Tibial nerve (tissue), 4 donors: ENCODE data around the gene MROH7. TPM values are rescaled to one million over a fixed set of nuclear protein-coding genes. Genes with fewer than 3 reads are reported as not detected.

Experiments used
- DNase-seq, 2 donors: peaks; one replicate each; pipeline ENCODE4 v3.0.0-alpha.2; 2019; ENCODE audit warnings: low spot score in 2 of 2
- H3K27ac ChIP-seq, 4 donors: fragments of 200-600 bp; sonication (generic) in 3 of 4; one replicate each; pipeline ENCODE4 v1.5.1; 2017 to 2019; ENCODE audit warnings: mild to moderate bottlenecking in 1 of 4
- H3K27me3 ChIP-seq, 2 donors: fragments of 200-600 bp; sonication (generic) in 1 of 2; one replicate each; pipeline versions ENCODE4 v1.5.1 to v1.6.0; 2017 to 2019
- H3K36me3 ChIP-seq, 3 donors: fragments of 200-600 bp; sonication (generic); one replicate each; pipeline ENCODE4 v1.5.1; 2018 to 2019
- H3K4me1 ChIP-seq, 4 donors: fragments of 200-600 bp; sonication (generic) in 3 of 4; one replicate each; pipeline ENCODE4 v1.5.1; 2017 to 2019
- H3K4me3 ChIP-seq, 4 donors: fragments of 200-600 bp; sonication (generic) in 3 of 4; one replicate each; pipeline ENCODE4 v1.5.1; 2017 to 2019; ENCODE audit warnings: mild to moderate bottlenecking in 1 of 4, moderate library complexity in 1 of 4
- H3K9me3 ChIP-seq, 4 donors: fragments of 200-600 bp; sonication (generic) in 3 of 4; one replicate each; pipeline ENCODE4 v1.5.1; 2017 to 2019
- EP300 ChIP-seq, 2 donors: sonication (generic); formaldehyde crosslinking; IDR thresholded peaks; one replicate each; pipeline ENCODE4 v1.6.1; 2017; ENCODE audit warnings: antibody characterized with exemption in 2 of 2, mild to moderate bottlenecking in 1 of 2
- POLR2A ChIP-seq, 2 donors: fragments of 450-650 bp; IDR thresholded peaks; one replicate each; pipeline ENCODE4 v1.6.1; 2017; ENCODE audit warnings: antibody characterized with exemption in 2 of 2, mild to moderate bottlenecking in 2 of 2, moderate library complexity in 2 of 2
- WGBS, 2 donors: methylation state at CpG; one replicate each; pipeline ENCODE4 v1.1.5; 2018; 5-methylcytosine and 5-hydroxymethylcytosine counted together
- total RNA-seq, 4 donors: library from RNA; depleted of rRNA; stranded (reverse); fragments of >200 nt; gene quantifications; one replicate each; pipeline ENCODE4 v1.1.0, GENCODE V29; 2016
- TF ChIP-seq, protein P1 (sequence below), 5 experiments: fragments of 200-600 bp in 3 of 5; fragments of 450-650 bp in 2 of 5; sonication (generic) in 3 of 5; IDR thresholded peaks; one replicate each; pipeline ENCODE4 v1.5.1; 2016 to 2019; ENCODE audit warnings: antibody characterized with exemption in 5 of 5, mild to moderate bottlenecking in 3 of 5, moderate library complexity in 2 of 5

MROH7 gene
- total RNA-seq, 4 donors from 2014 or later = 4.4 to 7.2 (median 5.8) TPM

DNA sequence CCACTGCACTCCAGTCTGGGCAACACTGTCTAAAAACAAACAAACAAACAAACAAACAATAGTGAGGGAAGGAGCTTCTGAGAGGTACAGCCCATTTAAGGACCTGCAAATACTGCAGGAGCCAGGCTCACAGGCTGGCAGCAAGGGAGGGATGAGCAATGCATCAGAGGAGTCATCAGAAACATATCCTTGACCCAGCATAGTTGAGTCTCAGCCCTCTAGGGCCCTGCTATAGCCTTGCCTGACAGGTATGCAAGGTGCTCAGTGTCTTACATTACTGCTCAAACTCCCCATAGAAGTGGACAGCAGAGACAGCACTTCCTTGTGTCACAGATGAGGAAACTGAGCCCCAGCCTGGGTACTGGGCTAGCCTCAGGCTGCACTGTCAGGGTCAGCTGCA, 66.8 kb downstream of the MROH7 start:
- no peak overlapping the region for H3K4me3 ChIP-seq
- H3K27ac ChIP-seq = no peak overlapping the region
- no peaks in the 10 kb centered on the region for H3K9me3 ChIP-seq
- H3K36me3 ChIP-seq = peaks cover 0 to 8% (median 0%) of the 10 kb centered on the region in 3 donors
- no peaks in the 10 kb centered on the region for H3K4me1 ChIP-seq
- TF ChIP-seq EP300 (IDR thresholded peaks at IDR 0.05) (no peak), POLR2A (IDR thresholded peaks at IDR 0.05) (no peak)
- TF ChIP-seq, protein P1, sequence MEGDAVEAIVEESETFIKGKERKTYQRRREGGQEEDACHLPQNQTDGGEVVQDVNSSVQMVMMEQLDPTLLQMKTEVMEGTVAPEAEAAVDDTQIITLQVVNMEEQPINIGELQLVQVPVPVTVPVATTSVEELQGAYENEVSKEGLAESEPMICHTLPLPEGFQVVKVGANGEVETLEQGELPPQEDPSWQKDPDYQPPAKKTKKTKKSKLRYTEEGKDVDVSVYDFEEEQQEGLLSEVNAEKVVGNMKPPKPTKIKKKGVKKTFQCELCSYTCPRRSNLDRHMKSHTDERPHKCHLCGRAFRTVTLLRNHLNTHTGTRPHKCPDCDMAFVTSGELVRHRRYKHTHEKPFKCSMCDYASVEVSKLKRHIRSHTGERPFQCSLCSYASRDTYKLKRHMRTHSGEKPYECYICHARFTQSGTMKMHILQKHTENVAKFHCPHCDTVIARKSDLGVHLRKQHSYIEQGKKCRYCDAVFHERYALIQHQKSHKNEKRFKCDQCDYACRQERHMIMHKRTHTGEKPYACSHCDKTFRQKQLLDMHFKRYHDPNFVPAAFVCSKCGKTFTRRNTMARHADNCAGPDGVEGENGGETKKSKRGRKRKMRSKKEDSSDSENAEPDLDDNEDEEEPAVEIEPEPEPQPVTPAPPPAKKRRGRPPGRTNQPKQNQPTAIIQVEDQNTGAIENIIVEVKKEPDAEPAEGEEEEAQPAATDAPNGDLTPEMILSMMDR (IDR thresholded peaks at IDR 0.05) = no peak
- DNase-seq = no peak
- H3K27me3 ChIP-seq = no peaks in the 10 kb centered on the region

DNA sequence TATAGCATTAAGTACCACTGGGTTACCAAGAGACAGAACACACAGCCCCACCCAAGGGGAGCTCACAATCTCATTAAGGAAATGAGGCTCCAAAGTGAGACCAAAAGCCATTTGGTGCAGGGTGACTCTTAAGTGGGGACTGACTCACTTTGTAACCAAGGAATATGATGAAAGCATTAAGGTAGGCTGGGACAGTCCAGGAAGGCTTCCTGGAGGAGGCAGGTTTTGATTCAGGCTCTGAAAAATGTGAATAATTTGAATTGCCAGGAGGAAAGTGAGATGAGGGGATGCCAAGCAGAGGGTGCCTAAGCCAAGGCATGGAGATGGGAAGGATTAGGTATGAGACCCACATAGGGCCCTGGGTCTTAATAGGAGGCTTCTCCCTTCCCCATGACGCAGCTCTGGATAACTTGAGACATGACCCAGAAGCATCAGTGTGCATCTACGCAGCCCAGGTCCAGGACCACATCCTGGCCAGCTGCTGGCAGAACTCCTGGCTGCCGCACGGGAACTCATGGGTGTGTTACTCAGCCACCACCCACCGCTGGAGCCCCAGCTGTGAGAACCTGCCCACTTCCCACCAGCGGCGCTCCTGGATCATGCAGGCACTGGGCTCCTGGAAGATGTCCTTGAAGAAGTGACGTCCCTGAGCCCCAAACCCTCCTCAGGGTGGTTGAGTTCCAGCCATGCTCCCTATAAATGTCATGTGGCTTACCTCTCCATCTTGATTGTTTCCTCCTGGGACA, 68.1 kb downstream of the MROH7 start:
- Histone ChIP-seq H3K27ac (no peak overlapping the region), H3K9me3 (no peaks in the 10 kb centered on the region), H3K4me3 (no peak overlapping the region), H3K27me3 (no peaks in the 10 kb centered on the region), H3K36me3 (peaks cover 0 to 8% (median 0%) of the 10 kb centered on the region in 3 donors), H3K4me1 (no peaks in the 10 kb centered on the region)
- WGBS, 2 donors = 70 to 72% methylated on average over 8 of the region's 8 CpGs
- TF ChIP-seq EP300 (IDR thresholded peaks at IDR 0.05) (no peak), POLR2A (IDR thresholded peaks at IDR 0.05) (no peak)
- TF ChIP-seq, protein P1 (IDR thresholded peaks at IDR 0.05) = no peak
- DNase-seq = no peak

DNA sequence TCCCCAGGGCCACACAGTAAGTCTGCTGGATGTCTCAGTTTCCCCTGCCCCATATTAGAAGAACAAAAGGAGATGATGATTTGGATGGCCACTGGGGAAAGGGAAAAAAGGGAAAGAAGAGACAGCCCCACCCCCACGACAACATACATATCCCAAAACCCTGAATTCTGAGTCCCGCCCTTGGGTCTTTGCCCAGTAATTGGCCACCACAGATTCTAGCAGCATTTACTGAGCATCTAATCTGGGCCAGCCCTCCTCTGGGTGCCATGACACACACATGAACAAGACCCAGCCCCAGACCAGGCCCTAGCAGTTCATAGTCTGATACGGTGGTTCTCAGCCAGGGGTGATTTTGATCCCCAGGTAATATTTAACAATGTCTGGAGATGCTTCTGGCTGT, 68.8 kb downstream of the MROH7 start:
- no peaks in the 10 kb centered on the region for H3K9me3 ChIP-seq
- no peak overlapping the region for H3K27ac ChIP-seq
- H3K4me3 ChIP-seq = no peak overlapping the region
- DNase-seq = no peak
- H3K36me3 ChIP-seq = peaks cover 0 to 8% (median 0%) of the 10 kb centered on the region in 3 donors
- 67 to 86% methylated on average over 3 of the region's 3 CpGs for WGBS, 2 donors
- H3K27me3 ChIP-seq = no peaks in the 10 kb centered on the region
- H3K4me1 ChIP-seq = peaks cover 0 to 6% (median 2%) of the 10 kb centered on the region in 4 donors
- TF ChIP-seq POLR2A (IDR thresholded peaks at IDR 0.05) = no peak
- no peak for TF ChIP-seq EP300 (IDR thresholded peaks at IDR 0.05)
- TF ChIP-seq, protein P1 (IDR thresholded peaks at IDR 0.05) = no peak

DNA sequence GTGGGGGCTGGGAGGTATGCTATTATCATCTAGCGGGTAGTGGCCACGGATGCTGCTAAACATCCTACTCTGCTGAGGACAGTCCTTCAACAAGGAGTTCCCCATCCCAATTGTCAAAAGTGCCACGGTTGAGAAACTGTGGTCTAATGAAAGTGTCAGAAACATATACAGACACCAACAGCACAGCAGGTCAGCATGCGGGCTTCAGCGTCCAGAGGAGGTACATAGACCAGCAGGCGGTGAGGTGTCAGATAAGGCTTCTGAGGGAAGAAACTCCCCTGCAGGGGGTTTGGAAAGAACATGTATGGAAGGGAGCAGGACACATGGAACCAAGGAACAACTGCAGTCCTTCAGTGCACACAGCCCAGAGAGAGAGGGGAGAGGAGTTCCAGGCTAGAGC, 69.3 kb downstream of the MROH7 start:
- no peak overlapping the region for H3K4me3 ChIP-seq
- TF ChIP-seq POLR2A (IDR thresholded peaks at IDR 0.05) = no peak
- TF ChIP-seq, protein P1 (IDR thresholded peaks at IDR 0.05) = no peak
- no peak for TF ChIP-seq EP300 (IDR thresholded peaks at IDR 0.05)

DNA sequence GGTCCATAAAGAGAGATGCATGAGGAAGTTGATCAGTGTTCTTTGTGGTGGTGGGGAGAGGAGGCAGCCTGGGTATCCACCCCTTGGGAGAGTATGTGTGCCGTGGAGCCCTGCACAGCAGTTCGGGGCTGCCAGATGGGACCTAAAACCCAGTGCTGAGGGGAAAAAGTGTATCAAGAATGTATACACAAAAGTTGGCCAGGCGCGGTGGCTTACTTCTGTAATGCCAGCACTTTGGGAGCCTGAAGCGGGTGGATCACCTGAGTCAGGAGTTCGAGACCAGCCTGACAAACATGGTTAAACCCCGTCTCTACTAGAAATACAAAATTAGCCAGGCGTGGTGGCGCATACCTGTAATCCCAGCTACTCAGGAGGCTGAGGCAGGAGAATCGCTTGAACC, 70.0 kb downstream of the MROH7 start:
- WGBS, 2 donors = 88 to 92% methylated on average over 10 of the region's 10 CpGs
- H3K36me3 ChIP-seq = peaks cover 0 to 4% (median 0%) of the 10 kb centered on the region in 3 donors
- H3K27me3 ChIP-seq = no peaks in the 10 kb centered on the region

More for the DNA sequence above, 69.3 kb downstream of the MROH7 start:
- Histone ChIP-seq H3K36me3 (peaks cover 0 to 8% (median 0%) of the 10 kb centered on the region in 3 donors), H3K27ac (no peak overlapping the region), H3K27me3 (no peaks in the 10 kb centered on the region), H3K4me1 (peaks cover 0 to 6% (median 2%) of the 10 kb centered on the region in 4 donors), H3K9me3 (no peaks in the 10 kb centered on the region)
- 85 to 86% methylated on average over 6 of the region's 6 CpGs for WGBS, 2 donors
- no peak for DNase-seq

More for the DNA sequence above, 70.0 kb downstream of the MROH7 start:
- H3K4me1 ChIP-seq = peaks cover 0 to 10% (median 4%) of the 10 kb centered on the region in 4 donors
- H3K4me3 ChIP-seq = no peak overlapping the region
- no peaks in the 10 kb centered on the region for H3K9me3 ChIP-seq
- no peak for DNase-seq
- no peak overlapping the region for H3K27ac ChIP-seq
- TF ChIP-seq, protein P1 (IDR thresholded peaks at IDR 0.05) = no peak
- TF ChIP-seq POLR2A (IDR thresholded peaks at IDR 0.05) (no peak), EP300 (IDR thresholded peaks at IDR 0.05) (no peak)
